Sigmoid colon (tissue), 7 donors: ENCODE results near the gene PHF20. TPM values are rescaled to one million over a fixed set of nuclear protein-coding genes. Genes with fewer than 3 reads are reported as not detected.

Experiments
- DNase-seq: peaks from one replicate; pipeline ENCODE4 v3.0.0-alpha.2; 2019
- H3K27ac ChIP-seq, 4 donors: fragments of 200-600 bp; sonication (generic); one replicate each; pipeline ENCODE4 v1.5.1; 2016 to 2019; ENCODE audit warnings: mild to moderate bottlenecking in 1 of 4
- H3K27me3 ChIP-seq, 3 donors: fragments of 200-600 bp; sonication (generic); one replicate each; pipeline ENCODE4 v1.5.1; 2019; ENCODE audit warnings: mild to moderate bottlenecking in 1 of 3
- H3K36me3 ChIP-seq, 4 donors: fragments of 200-600 bp; sonication (generic); one replicate each; pipeline ENCODE4 v1.5.1; 2016 to 2019
- H3K4me1 ChIP-seq, 4 donors: fragments of 200-600 bp; sonication (generic); one replicate each; pipeline ENCODE4 v1.5.1; 2017 to 2019
- H3K4me3 ChIP-seq, 4 donors: fragments of 200-600 bp; sonication (generic); one replicate each; pipeline ENCODE4 v1.5.1; 2017 to 2019; ENCODE audit warnings: mild to moderate bottlenecking in 2 of 4, moderate library complexity in 1 of 4
- H3K9me3 ChIP-seq, 4 donors: fragments of 200-600 bp in 3 of 4; sonication (generic) in 3 of 4; one replicate each; pipeline versions ENCODE4 v1.5.1 to v1.6.1; 2013 to 2019
- CTCF ChIP-seq, 4 experiments: fragments of 450-650 bp in 3 of 4; fragments of 200-600 bp in 1 of 4; IDR thresholded peaks; one replicate each; pipeline ENCODE4 v1.5.1; 2016 to 2019; ENCODE audit warnings: antibody characterized with exemption in 4 of 4, mild to moderate bottlenecking in 3 of 4, moderate library complexity in 2 of 4
- EP300 ChIP-seq, 4 donors: sonication (generic); formaldehyde crosslinking; IDR thresholded peaks; one replicate each; pipeline ENCODE4 v1.6.1; 2017; ENCODE audit warnings: antibody characterized with exemption in 4 of 4
- POLR2A ChIP-seq, 2 donors: fragments of 450-650 bp; IDR thresholded peaks; one replicate each; pipeline ENCODE4 v1.6.1; 2016; ENCODE audit warnings: antibody characterized with exemption in 2 of 2, mild to moderate bottlenecking in 2 of 2, moderate library complexity in 2 of 2
- POLR2AphosphoS5 ChIP-seq, 4 donors: sonication (generic); formaldehyde crosslinking; IDR thresholded peaks; one replicate each; pipeline ENCODE4 v1.6.1; 2017; ENCODE audit warnings: antibody characterized with exemption in 4 of 4
- WGBS, 2 donors: extraction: QIAGEN DNeasy Blood & Tissue Kit; methylation state at CpG; one replicate each; pipeline ENCODE4 v1.1.7; 2013; 5-methylcytosine and 5-hydroxymethylcytosine counted together
- intact Hi-C: fragments of 100-400 bp; cut with DNase I; formaldehyde crosslinking; loops from one replicate; pipeline ENCODE4 v1.15.1; 2023
- polyA plus RNA-seq, 3 donors: library from polyadenylated mRNA; stranded (reverse); fragments of 200-250 nt; gene quantifications; one replicate each; pipeline ENCODE4 v1.2.3, GENCODE V29; 2013
- total RNA-seq, 4 donors: library from RNA; depleted of rRNA; stranded (reverse); fragments of >200 nt; gene quantifications; one replicate each; pipeline ENCODE4 v1.1.0, GENCODE V29; 2016
- donor health status: healthy with polysubstance abuse.
- donor health status: Bipolar disorder and iron deficiency.
- donor health status: healthy.

Gene PHF20
- total and polyA plus RNA-seq, 7 donors, result 10.8 to 49.7 (median 41.0) TPM

GRCh38 chr20:35731469-35731788, 40.4 kb upstream of the PHF20 start:
- no peak for TF ChIP-seq POLR2AphosphoS5 (IDR thresholded peaks at IDR 0.05)
- TF ChIP-seq EP300 (IDR thresholded peaks at IDR 0.05), result no peak
- no peak for TF ChIP-seq CTCF (IDR thresholded peaks at IDR 0.05)
- Histone ChIP-seq H3K27ac (peak overlapping the region in 1 of 4 donors; percentile 16), H3K27me3 (no peaks in the 10 kb centered on the region), H3K36me3 (peaks cover 48 to 99% (median 63%) of the 10 kb centered on the region in 4 donors), H3K4me3 (no peak overlapping the region), H3K4me1 (peaks cover 0 to 74% (median 71%) of the 10 kb centered on the region in 4 donors), H3K9me3 (no peaks in the 10 kb centered on the region)
- no peak for DNase-seq
- WGBS, 2 donors, result 56 to 73% methylated on average over 2 of the region's 2 CpGs
- intact Hi-C loops, result no loop called here

GRCh38 chr20:35731862-35732643, 39.8 kb upstream of the PHF20 start:
- Histone ChIP-seq H3K27ac (peak overlapping the region in 2 of 4 donors; percentile 5 to 16), H3K9me3 (no peaks in the 10 kb centered on the region), H3K4me3 (no peak overlapping the region), H3K36me3 (peaks cover 42 to 99% (median 63%) of the 10 kb centered on the region in 4 donors), H3K4me1 (peaks cover 0 to 80% (median 77%) of the 10 kb centered on the region in 4 donors), H3K27me3 (no peaks in the 10 kb centered on the region)
- 92 to 93% methylated on average over 24 of the region's 24 CpGs for WGBS, 2 donors
- TF ChIP-seq EP300 (IDR thresholded peaks at IDR 0.05) (no peak), POLR2A (IDR thresholded peaks at IDR 0.05) (no peak), CTCF (IDR thresholded peaks at IDR 0.05) (no peak), POLR2AphosphoS5 (IDR thresholded peaks at IDR 0.05) (no peak)
- no peak for DNase-seq
- intact Hi-C loops, result no loop called here

GRCh38 chr20:35732644-35732982, 39.2 kb upstream of the PHF20 start:
- Histone ChIP-seq H3K4me3 (no peak overlapping the region), H3K27ac (peak overlapping the region in 1 of 4 donors; percentile 16), H3K36me3 (peaks cover 36 to 100% (median 60%) of the 10 kb centered on the region in 4 donors), H3K27me3 (no peaks in the 10 kb centered on the region), H3K9me3 (no peaks in the 10 kb centered on the region), H3K4me1 (peaks cover 0 to 83% (median 80%) of the 10 kb centered on the region in 4 donors)
- WGBS, 2 donors, result 38 to 45% methylated on average over 1 of the region's 1 CpG
- no peak for TF ChIP-seq CTCF (IDR thresholded peaks at IDR 0.05)
- TF ChIP-seq EP300 (IDR thresholded peaks at IDR 0.05), result no peak
- no peak for TF ChIP-seq POLR2AphosphoS5 (IDR thresholded peaks at IDR 0.05)
- TF ChIP-seq POLR2A (IDR thresholded peaks at IDR 0.05), result no peak
- DNase-seq, result no peak
- intact Hi-C loops, result no loop called here

- no peak for TF ChIP-seq EP300 (IDR thresholded peaks at IDR 0.05)
- no peak for TF ChIP-seq POLR2AphosphoS5 (IDR thresholded peaks at IDR 0.05)
- no peak for TF ChIP-seq POLR2A (IDR thresholded peaks at IDR 0.05)
- no peak for TF ChIP-seq CTCF (IDR thresholded peaks at IDR 0.05)
- Histone ChIP-seq H3K4me1 (peaks cover 0 to 94% (median 92%) of the 10 kb centered on the region in 4 donors), H3K9me3 (no peaks in the 10 kb centered on the region), H3K36me3 (peaks cover 26 to 100% (median 61%) of the 10 kb centered on the region in 4 donors), H3K27me3 (no peaks in the 10 kb centered on the region), H3K4me3 (no peak overlapping the region), H3K27ac (no peak overlapping the region)
- intact Hi-C loops, result no loop called here
- DNase-seq, result no peak
Observed at GRCh38 chr20:35734374-35734773, 37.4 kb upstream of the PHF20 start.
